PC-9 (cell line): ENCODE data around the gene AKIRIN2. TPM values are rescaled to one million over a fixed set of nuclear protein-coding genes. Genes with fewer than 3 reads are reported as not detected.

ENCODE experiments used
- BruUV-seq: library from RNA; stranded (reverse); fragments of 400-500 nt; replicated peaks from 2 replicates; lab custom pipeline; 2021; lab: Mats Ljungman, UMichigan
- CTCF ChIA-PET: fragments of 300-600 bp; sonication (Branson Sonifier 250); formaldehyde crosslinking; loops from one replicate; lab custom pipeline; 2022; ENCODE audit warnings: antibody characterized with exemption; lab: Charles Lee
- POLR2A ChIA-PET: fragments of 300-600 bp; sonication (Branson Sonifier 250); formaldehyde crosslinking; loops from one replicate; lab custom pipeline; 2022; ENCODE audit warnings: antibody characterized with exemption; ENCODE audit not compliant: unreplicated experiment; lab: Charles Lee
- DNase-seq, 2 experiments: peaks; one replicate each; pipeline versions ENCODE4 v3.0.0 to v3.0.0-alpha.2; 2015 to 2022; ENCODE audit warnings: mixed read lengths in 1 of 2
- H2AFZ ChIP-seq: fragments of 200-600 bp; sonication (generic); 2 replicates; pipeline ENCODE4 v1.8.1; 2017; ENCODE audit warnings: antibody characterized with exemption
- H3F3A ChIP-seq: fragments of 200-600 bp; sonication (generic); 2 replicates; pipeline ENCODE4 v1.8.1; 2017; ENCODE audit warnings: antibody characterized with exemption, mild to moderate bottlenecking, low read depth; ENCODE audit not compliant: insufficient read depth
- H3K27ac ChIP-seq: fragments of 200-600 bp; sonication (generic); 2 replicates; pipeline ENCODE4 v1.6.1; 2016; ENCODE audit warnings: mixed run types
- H3K27me3 ChIP-seq: fragments of 200-600 bp; sonication (generic); 2 replicates; pipeline ENCODE4 v1.6.1; 2016; ENCODE audit warnings: low read depth, mixed run types; ENCODE audit not compliant: insufficient read depth
- H3K36me3 ChIP-seq: fragments of 200-600 bp; sonication (generic); 2 replicates; pipeline ENCODE4 v1.6.1; 2016; ENCODE audit warnings: low read depth, mixed run types
- H3K4me1 ChIP-seq: fragments of 200-600 bp; sonication (generic); replicated peaks from 2 replicates; pipeline ENCODE4 v1.6.1; 2016; ENCODE audit warnings: mixed run types; ENCODE audit not compliant: insufficient read depth
- H3K4me2 ChIP-seq: fragments of 200-600 bp; sonication (generic); 2 replicates; pipeline ENCODE4 v1.6.1; 2017; ENCODE audit warnings: mixed run types
- H3K4me3 ChIP-seq: fragments of 200-600 bp; sonication (generic); 2 replicates; pipeline ENCODE4 v1.6.1; 2016; ENCODE audit warnings: mixed run types
- H3K79me2 ChIP-seq: fragments of 200-600 bp; sonication (generic); 2 replicates; pipeline ENCODE4 v1.6.1; 2017; ENCODE audit warnings: low read depth, mixed run types
- H3K9me2 ChIP-seq: fragments of 200-600 bp; sonication (generic); 2 replicates; pipeline ENCODE4 v1.8.1; 2017; ENCODE audit warnings: mild to moderate bottlenecking; ENCODE audit not compliant: insufficient read depth
- H3K9me3 ChIP-seq: fragments of 200-600 bp; sonication (generic); 2 replicates; pipeline ENCODE4 v1.8.1; 2016; ENCODE audit warnings: low read depth; ENCODE audit not compliant: insufficient read depth
- H4K20me1 ChIP-seq: fragments of 200-600 bp; sonication (generic); 2 replicates; pipeline ENCODE4 v1.8.1; 2017; ENCODE audit not compliant: insufficient read depth
- EZH2 ChIP-seq: fragments of 200-600 bp; sonication (generic); IDR thresholded peaks from 2 replicates; pipeline ENCODE4 v1.8.0; 2017; ENCODE audit warnings: antibody characterized with exemption, low read depth
- intact Hi-C: fragments of 100-400 bp; cut with micrococcal nuclease; formaldehyde crosslinking; loops from one replicate; pipeline ENCODE4 v1.10.0; 2022; ENCODE audit not compliant: unreplicated experiment
- total RNA-seq: library from RNA; stranded (reverse); gene quantifications from 2 replicates; pipeline ENCODE4 v1.2.3, GENCODE V29; 2021
- TF ChIP-seq, protein P1 (sequence below): fragments of 200-600 bp; sonication (generic); conservative IDR thresholded peaks from 2 replicates; pipeline ENCODE4 v1.6.1; 2017; ENCODE audit warnings: mixed run types, antibody characterized with exemption, mild to moderate bottlenecking, moderate library complexity

Gene AKIRIN2
- total RNA-seq, 1 experiment from 2014 or later = 48.3 TPM

DNA sequence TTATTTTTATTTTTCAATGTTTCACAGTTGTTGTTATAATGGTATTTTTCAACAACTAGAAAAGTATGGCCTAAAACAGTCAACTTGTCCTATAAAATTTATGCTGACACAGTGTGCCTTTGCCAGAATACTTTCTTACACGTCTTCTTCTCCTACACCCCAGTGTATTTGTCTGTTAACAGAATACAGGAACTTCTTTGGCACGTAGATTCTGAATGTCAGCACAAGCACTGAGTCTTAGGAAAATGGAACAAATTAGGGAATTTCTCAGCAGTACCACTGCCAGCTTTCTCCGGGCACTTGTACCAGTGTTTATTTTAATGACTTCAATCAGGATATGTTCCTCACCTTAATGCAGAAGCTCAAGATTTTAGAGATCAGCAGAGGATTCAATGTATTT is 26.7 kb upstream of the AKIRIN2 start:
- intact Hi-C loops = no loop called here
- POLR2A ChIA-PET = no interaction called here

DNA sequence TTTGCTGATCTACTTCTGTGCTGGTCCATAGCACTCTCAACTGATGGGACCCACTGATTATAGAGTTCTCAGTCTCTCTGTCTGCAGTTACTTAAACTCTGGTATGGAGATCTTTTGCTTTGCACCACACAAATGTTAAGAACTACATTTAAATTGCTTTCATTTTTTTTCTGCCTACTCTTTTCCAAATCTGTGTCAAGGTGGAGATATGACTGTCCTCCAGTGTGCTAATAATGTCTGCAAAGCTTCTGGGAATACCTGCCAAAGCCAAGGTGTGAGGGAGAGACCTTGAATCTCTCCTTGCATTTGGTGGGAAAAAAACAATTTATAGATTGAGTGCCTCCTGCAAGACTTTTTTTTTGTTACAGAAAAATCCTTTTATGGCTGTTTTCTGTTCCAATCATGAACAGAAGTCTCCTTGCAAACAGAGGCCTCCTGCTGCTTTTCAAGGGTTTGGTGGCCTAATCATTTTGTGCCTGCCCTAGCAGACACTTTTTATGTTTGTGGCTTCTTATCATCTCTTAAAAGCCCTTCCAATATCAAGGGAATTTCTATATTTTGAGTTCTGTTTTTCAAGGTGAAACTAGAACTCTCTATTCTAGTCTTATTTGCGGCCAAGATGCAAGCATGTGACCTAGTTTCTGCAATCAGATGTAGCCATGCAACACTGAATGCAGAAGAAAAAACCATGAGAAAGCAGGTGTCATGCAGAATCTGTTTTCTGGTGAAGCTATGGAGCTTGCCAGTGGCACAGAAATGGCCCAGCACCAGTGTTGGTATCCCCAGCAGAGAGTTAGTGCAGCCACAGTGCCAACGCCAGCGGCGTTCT is 23.2 kb upstream of the AKIRIN2 start:
- no peak overlapping the region for H3K27ac ChIP-seq
- DNase-seq = no peak
- H3F3A ChIP-seq = peaks cover 4% of the 10 kb centered on the region; the same call in 1 of the 2 replicates
- no peak overlapping the region for H2AFZ ChIP-seq
- intact Hi-C loops = no loop called here
- no TSS peak for BruUV-seq
- H4K20me1 ChIP-seq = no peaks in the 10 kb centered on the region
- no peaks in the 10 kb centered on the region for H3K9me3 ChIP-seq
- no peak for TF ChIP-seq EZH2
- TF ChIP-seq, protein P1, sequence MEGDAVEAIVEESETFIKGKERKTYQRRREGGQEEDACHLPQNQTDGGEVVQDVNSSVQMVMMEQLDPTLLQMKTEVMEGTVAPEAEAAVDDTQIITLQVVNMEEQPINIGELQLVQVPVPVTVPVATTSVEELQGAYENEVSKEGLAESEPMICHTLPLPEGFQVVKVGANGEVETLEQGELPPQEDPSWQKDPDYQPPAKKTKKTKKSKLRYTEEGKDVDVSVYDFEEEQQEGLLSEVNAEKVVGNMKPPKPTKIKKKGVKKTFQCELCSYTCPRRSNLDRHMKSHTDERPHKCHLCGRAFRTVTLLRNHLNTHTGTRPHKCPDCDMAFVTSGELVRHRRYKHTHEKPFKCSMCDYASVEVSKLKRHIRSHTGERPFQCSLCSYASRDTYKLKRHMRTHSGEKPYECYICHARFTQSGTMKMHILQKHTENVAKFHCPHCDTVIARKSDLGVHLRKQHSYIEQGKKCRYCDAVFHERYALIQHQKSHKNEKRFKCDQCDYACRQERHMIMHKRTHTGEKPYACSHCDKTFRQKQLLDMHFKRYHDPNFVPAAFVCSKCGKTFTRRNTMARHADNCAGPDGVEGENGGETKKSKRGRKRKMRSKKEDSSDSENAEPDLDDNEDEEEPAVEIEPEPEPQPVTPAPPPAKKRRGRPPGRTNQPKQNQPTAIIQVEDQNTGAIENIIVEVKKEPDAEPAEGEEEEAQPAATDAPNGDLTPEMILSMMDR = no peak
- POLR2A ChIA-PET = no interaction called here
- no peaks in the 10 kb centered on the region for H3K27me3 ChIP-seq
- H3K9me2 ChIP-seq = no peaks in the 10 kb centered on the region
- peaks cover 21% of the 10 kb centered on the region for H3K4me1 ChIP-seq
- no peak overlapping the region for H3K4me3 ChIP-seq
- no peak overlapping the region for H3K4me2 ChIP-seq
- no peaks in the 10 kb centered on the region for H3K79me2 ChIP-seq
- CTCF ChIA-PET = no interaction called here
- H3K36me3 ChIP-seq = no peaks in the 10 kb centered on the region

More for the DNA sequence above, 26.7 kb upstream of the AKIRIN2 start:
- Histone ChIP-seq H3K4me1 (peaks cover 36% of the 10 kb centered on the region), H2AFZ (no peak overlapping the region), H4K20me1 (no peaks in the 10 kb centered on the region), H3K9me2 (no peaks in the 10 kb centered on the region), H3K4me2 (no peak overlapping the region), H3K27ac (no peak overlapping the region), H3F3A (peaks cover 26% of the 10 kb centered on the region), H3K36me3 (no peaks in the 10 kb centered on the region), H3K4me3 (no peak overlapping the region), H3K27me3 (no peaks in the 10 kb centered on the region), H3K9me3 (no peaks in the 10 kb centered on the region), H3K79me2 (no peaks in the 10 kb centered on the region)
- DNase-seq = no peak
- CTCF ChIA-PET = no interaction called here
- no TSS peak for BruUV-seq
- no peak for TF ChIP-seq EZH2
- TF ChIP-seq, protein P1 = no peak

DNA sequence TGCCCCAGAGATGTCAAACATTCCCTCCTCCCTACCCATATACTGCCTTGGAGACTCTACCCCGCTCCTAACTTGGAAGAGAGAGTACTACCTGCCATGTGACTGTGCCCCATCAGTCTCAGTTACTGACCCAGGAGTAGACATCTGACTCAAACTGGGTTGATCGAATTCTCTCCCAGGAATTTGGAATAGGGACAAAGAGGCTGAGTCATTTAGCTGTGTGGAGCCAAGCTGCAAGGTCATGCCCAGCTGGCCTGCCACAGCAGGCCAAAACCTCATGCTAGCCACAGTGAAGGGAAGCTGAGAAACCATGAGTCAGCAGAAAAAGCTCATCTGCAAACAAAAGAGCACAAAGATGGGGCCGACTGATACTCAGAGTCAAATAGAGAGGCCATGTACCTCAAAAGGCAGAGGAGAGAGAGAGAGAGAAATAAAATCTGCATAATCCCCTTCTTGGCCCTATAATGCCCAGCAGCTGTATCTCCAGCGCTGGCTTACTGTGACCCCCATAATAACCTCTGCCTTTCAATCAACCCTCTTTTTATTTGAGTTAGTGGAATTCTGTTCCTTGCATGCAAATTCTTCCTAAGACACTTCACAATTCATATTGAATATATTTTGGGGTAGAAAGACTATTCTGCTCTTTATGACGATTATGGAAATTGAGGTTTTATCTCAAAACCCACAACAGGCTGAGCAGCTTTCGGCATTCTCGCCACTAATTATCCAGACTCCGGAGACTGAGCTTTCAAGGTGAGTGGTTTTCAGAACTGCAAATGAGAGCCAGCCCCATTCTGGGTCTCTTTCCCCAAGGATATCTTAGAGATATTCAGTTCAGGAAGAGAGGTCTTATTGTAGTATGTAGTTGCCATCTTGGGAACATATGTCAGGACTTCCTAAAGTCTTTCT is 21.4 kb upstream of the AKIRIN2 start:
- ChIA-PET POLR2A (interaction anchor here (0.5 to 0.6 kb wide), 2 partner anchors 22 to 1916 kb away, joined by 9 to 10 read pairs; no protein-coding TSS in a partner anchor), CTCF (no interaction called here)
- H3K27ac ChIP-seq = peak overlapping the region; percentile 74
- no peaks in the 10 kb centered on the region for H3K27me3 ChIP-seq
- intact Hi-C loops = loop anchor here (1.0 kb wide), 3 partner anchors 9 to 21 kb away; partner anchors contain the start of gene AKIRIN2
- H3K79me2 ChIP-seq = no peaks in the 10 kb centered on the region
- H3K36me3 ChIP-seq = no peaks in the 10 kb centered on the region
- H3K9me2 ChIP-seq = no peaks in the 10 kb centered on the region
- no peak overlapping the region for H2AFZ ChIP-seq
- H3K4me2 ChIP-seq = peak overlapping the region; percentile 27
- H3F3A ChIP-seq = peaks cover 18% of the 10 kb centered on the region
- TSS peak; percentile 42 for BruUV-seq
- DNase-seq = peak; percentile 78 to 91
- peaks cover 36% of the 10 kb centered on the region for H3K4me1 ChIP-seq
- H4K20me1 ChIP-seq = no peaks in the 10 kb centered on the region
- TF ChIP-seq EZH2 = no peak
- TF ChIP-seq, protein P1 = no peak
- no peak overlapping the region for H3K4me3 ChIP-seq
- H3K9me3 ChIP-seq = no peaks in the 10 kb centered on the region
